Thyroid gland (tissue), 4 donors: ENCODE measurements around the gene KMT2E. TPM values are rescaled to one million over a fixed set of nuclear protein-coding genes. Genes with fewer than 3 reads are reported as not detected.

Experiments used
- DNase-seq, 2 donors: peaks; one replicate each; pipeline ENCODE4 v3.0.0-alpha.2; 2019
- H3K27ac ChIP-seq, 3 donors: fragments of 200-600 bp; sonication (generic); 1 replicate in 2 of 3; 2 replicates in 1 of 3; pipeline ENCODE4 v1.5.1; 2016 to 2019; ENCODE audit warnings: mild to moderate bottlenecking in 1 of 3, moderate library complexity in 1 of 3
- H3K27me3 ChIP-seq: fragments of 200-600 bp; sonication (generic); one replicate; pipeline ENCODE4 v1.5.1; 2019
- H3K36me3 ChIP-seq, 2 donors: fragments of 200-600 bp; sonication (generic); one replicate each; pipeline ENCODE4 v1.5.1; 2016 to 2019
- H3K4me1 ChIP-seq, 2 donors: fragments of 200-600 bp; sonication (generic); one replicate each; pipeline ENCODE4 v1.5.1; 2017 to 2019
- H3K4me3 ChIP-seq, 3 donors: fragments of 200-600 bp; sonication (generic); replicated peaks in 1 of 3; 1 replicate in 2 of 3; 2 replicates in 1 of 3; pipeline ENCODE4 v1.5.1; 2016; ENCODE audit warnings: mild to moderate bottlenecking in 1 of 3
- H3K9me3 ChIP-seq: fragments of 200-600 bp; sonication (generic); one replicate; pipeline ENCODE4 v1.5.1; 2017
- POLR2A ChIP-seq, 2 donors: fragments of 450-650 bp; IDR thresholded peaks; one replicate each; pipeline ENCODE4 v1.6.1; 2017; ENCODE audit warnings: antibody characterized with exemption in 2 of 2, mild to moderate bottlenecking in 2 of 2, moderate library complexity in 1 of 2
- WGBS, 2 donors: methylation state at CpG; one replicate each; pipeline ENCODE4 v1.1.5; 2017; 5-methylcytosine and 5-hydroxymethylcytosine counted together
- intact Hi-C: fragments of 100-400 bp; cut with DNase I; formaldehyde crosslinking; loops from one replicate; pipeline ENCODE4 v1.15.1; 2023
- total RNA-seq, 4 donors: library from RNA; depleted of rRNA; stranded (reverse); fragments of >200 nt; gene quantifications; one replicate each; pipeline ENCODE4 v1.2.3, GENCODE V29; 2016
- TF ChIP-seq, protein P1 (sequence below), 6 experiments: fragments of 200-600 bp in 3 of 6; fragments of 450-650 bp in 3 of 6; sonication (generic) in 3 of 6; IDR thresholded peaks; one replicate each; pipeline ENCODE4 v1.5.1; 2016 to 2019; ENCODE audit warnings: antibody characterized with exemption in 6 of 6, mild to moderate bottlenecking in 2 of 6, inconsistent platforms in 1 of 6, moderate library complexity in 1 of 6

The KMT2E gene
- total RNA-seq, 4 donors from 2014 or later, result 111 to 181 (median 160) TPM

DNA sequence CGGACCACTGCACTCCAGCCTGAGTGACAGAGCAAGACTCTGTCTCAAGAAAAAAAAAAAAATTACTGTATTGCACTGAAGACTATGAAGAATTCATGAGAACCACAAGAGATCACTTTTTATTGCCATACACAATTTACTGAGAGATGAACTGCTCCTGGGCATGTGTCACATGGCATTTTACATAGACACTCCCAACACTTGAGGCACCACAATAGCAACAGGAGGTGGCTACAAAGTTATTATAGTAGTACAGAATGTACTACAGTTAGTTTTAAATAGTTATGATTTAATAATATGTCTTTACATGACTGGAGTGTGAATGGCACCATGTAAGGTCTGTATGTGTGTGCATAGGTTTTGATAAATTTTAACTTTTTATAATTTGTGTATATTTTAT is 70.6 kb downstream of the KMT2E start:
- WGBS, 2 donors, result 100% methylated on average over 1 of the region's 1 CpG
- H3K27me3 ChIP-seq, result no peaks in the 10 kb centered on the region
- TF ChIP-seq POLR2A (IDR thresholded peaks at IDR 0.05), result no peak
- TF ChIP-seq, protein P1, sequence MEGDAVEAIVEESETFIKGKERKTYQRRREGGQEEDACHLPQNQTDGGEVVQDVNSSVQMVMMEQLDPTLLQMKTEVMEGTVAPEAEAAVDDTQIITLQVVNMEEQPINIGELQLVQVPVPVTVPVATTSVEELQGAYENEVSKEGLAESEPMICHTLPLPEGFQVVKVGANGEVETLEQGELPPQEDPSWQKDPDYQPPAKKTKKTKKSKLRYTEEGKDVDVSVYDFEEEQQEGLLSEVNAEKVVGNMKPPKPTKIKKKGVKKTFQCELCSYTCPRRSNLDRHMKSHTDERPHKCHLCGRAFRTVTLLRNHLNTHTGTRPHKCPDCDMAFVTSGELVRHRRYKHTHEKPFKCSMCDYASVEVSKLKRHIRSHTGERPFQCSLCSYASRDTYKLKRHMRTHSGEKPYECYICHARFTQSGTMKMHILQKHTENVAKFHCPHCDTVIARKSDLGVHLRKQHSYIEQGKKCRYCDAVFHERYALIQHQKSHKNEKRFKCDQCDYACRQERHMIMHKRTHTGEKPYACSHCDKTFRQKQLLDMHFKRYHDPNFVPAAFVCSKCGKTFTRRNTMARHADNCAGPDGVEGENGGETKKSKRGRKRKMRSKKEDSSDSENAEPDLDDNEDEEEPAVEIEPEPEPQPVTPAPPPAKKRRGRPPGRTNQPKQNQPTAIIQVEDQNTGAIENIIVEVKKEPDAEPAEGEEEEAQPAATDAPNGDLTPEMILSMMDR (IDR thresholded peaks at IDR 0.05), result no peak
- H3K4me1 ChIP-seq, result no peaks in the 10 kb centered on the region
- no peak for DNase-seq
- H3K36me3 ChIP-seq, result peaks cover 29 to 32% of the 10 kb centered on the region in 2 donors
- H3K4me3 ChIP-seq, result no peak overlapping the region
- intact Hi-C loops, result no loop called here
- H3K9me3 ChIP-seq, result no peaks in the 10 kb centered on the region
- H3K27ac ChIP-seq, result no peak overlapping the region

GRCh38 chr7:105086850-105087249 is 72.8 kb downstream of the KMT2E start:
- Histone ChIP-seq H3K9me3 (no peaks in the 10 kb centered on the region), H3K27ac (no peak overlapping the region), H3K4me1 (no peaks in the 10 kb centered on the region), H3K4me3 (no peak overlapping the region), H3K36me3 (peaks cover 23 to 24% of the 10 kb centered on the region in 2 donors), H3K27me3 (no peaks in the 10 kb centered on the region)
- WGBS, 2 donors, result 98% methylated on average over 3 of the region's 3 CpGs
- TF ChIP-seq, protein P1 (IDR thresholded peaks at IDR 0.05), result no peak
- no peak for TF ChIP-seq POLR2A (IDR thresholded peaks at IDR 0.05)
- no peak for DNase-seq
- intact Hi-C loops, result no loop called here

GRCh38 chr7:105087981-105088380 is 74.0 kb downstream of the KMT2E start:
- no peak for DNase-seq
- H3K4me1 ChIP-seq, result no peaks in the 10 kb centered on the region
- H3K9me3 ChIP-seq, result no peaks in the 10 kb centered on the region
- intact Hi-C loops, result no loop called here
- WGBS, 2 donors, result 93 to 97% methylated on average over 6 of the region's 6 CpGs
- no peaks in the 10 kb centered on the region for H3K27me3 ChIP-seq
- peaks cover 22 to 24% of the 10 kb centered on the region in 2 donors for H3K36me3 ChIP-seq
- no peak for TF ChIP-seq POLR2A (IDR thresholded peaks at IDR 0.05)
- TF ChIP-seq, protein P1 (IDR thresholded peaks at IDR 0.05), result no peak
- no peak overlapping the region for H3K4me3 ChIP-seq
- H3K27ac ChIP-seq, result no peak overlapping the region

DNA sequence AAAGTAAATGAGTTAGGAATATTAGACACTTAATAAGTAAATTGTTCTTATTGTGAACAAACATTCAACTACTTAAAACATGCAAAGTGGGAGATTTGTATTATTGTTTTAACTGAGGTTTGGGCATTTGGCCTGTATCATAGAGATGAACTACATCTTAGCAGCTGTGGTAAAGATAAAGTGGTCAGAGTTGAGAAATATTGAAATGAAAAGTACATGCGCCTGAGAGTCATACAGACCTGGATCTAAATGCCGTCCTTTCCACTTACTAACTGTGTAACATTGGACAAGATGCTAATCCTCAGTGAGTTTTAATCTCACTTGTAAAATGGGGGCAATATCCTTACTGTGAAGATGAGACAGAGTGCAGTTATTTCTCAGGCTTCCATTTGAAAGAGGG is 74.5 kb downstream of the KMT2E start:
- Histone ChIP-seq H3K36me3 (peaks cover 21 to 26% of the 10 kb centered on the region in 2 donors), H3K27ac (no peak overlapping the region), H3K4me3 (no peak overlapping the region), H3K27me3 (no peaks in the 10 kb centered on the region), H3K9me3 (no peaks in the 10 kb centered on the region), H3K4me1 (no peaks in the 10 kb centered on the region)
- TF ChIP-seq, protein P1 (IDR thresholded peaks at IDR 0.05), result no peak
- no peak for TF ChIP-seq POLR2A (IDR thresholded peaks at IDR 0.05)
- DNase-seq, result no peak
- WGBS, 2 donors, result 96% methylated on average over 2 of the region's 2 CpGs
- intact Hi-C loops, result no loop called here

GRCh38 chr7:105094966-105095365 is 81.0 kb downstream of the KMT2E start:
- Histone ChIP-seq H3K27me3 (no peaks in the 10 kb centered on the region), H3K4me3 (no peak overlapping the region), H3K36me3 (peaks cover 14 to 20% of the 10 kb centered on the region in 2 donors), H3K9me3 (no peaks in the 10 kb centered on the region), H3K4me1 (no peaks in the 10 kb centered on the region), H3K27ac (no peak overlapping the region)
- TF ChIP-seq, protein P1 (IDR thresholded peaks at IDR 0.05), result no peak
- no peak for TF ChIP-seq POLR2A (IDR thresholded peaks at IDR 0.05)
- intact Hi-C loops, result no loop called here
- DNase-seq, result no peak
